GM21737 (cell line): ENCODE data around the gene KIR2DL4.
"Not testable (repeated sequence)": the region's sequence is repeated elsewhere in the genome, so short reads cannot be mapped to it uniquely, and the experiment has no call there.

Source experiments
- ATAC-seq: cut with Tn5 transposase; IDR thresholded peaks from one replicate; pipeline ENCODE4 v1.9.1; 2021; ENCODE audit warnings: mild to moderate bottlenecking, moderate library complexity; ENCODE audit not compliant: unreplicated experiment

The KIR2DL4 gene

GRCh38 chr19:54804101-54804500 is 691 bp downstream of the KIR2DL4 start:
- no peak for ATAC-seq

GRCh38 chr19:54804571-54804970 is 1.2 kb downstream of the KIR2DL4 start:
- no peak for ATAC-seq

DNA sequence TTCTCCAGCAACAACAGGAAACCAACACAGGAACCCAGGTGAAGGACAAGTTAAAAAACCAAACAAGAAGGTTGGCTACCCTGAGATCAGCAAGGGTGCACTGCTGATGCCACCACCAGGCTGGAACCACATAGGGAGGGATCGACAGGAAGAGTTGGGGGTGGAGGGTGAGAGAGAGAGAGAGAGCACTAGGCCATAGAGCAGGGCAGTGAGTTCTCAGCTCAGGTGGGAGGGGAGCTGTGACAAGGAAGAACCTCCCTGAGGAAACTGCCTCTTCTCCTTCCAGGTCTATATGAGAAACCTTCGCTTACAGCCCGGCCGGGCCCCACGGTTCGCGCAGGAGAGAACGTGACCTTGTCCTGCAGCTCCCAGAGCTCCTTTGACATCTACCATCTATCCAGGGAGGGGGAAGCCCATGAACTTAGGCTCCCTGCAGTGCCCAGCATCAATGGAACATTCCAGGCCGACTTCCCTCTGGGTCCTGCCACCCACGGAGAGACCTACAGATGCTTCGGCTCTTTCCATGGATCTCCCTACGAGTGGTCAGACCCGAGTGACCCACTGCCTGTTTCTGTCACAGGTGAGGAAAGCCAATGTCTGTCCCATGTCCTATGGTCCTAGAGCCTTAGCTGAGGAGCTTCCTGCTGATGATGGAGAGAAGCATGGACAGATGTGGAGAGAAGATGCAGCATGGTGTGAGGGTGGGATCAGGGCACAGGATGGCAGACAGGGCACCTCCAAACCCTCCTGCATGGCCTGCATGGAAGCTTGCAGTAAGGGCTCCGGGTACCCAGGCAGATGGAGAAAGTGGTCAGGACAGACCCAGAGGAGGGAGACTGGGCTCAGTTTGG is 2.5 kb downstream of the KIR2DL4 start:
- no peak for ATAC-seq

DNA sequence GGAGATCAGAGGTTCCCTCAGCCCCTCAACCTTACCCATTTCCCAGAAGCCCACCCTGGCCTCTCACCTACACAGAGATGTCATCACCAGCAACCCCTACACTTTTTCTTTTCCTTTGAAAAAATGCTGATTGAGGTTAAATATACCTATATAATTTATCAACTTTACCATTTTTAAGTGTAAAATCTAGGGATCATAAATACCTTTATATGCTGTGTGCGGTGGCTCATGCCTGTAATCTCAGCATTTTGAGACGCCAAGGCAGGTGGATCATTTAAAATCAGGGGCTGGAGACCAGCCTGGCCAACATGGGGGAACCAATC is 3.1 kb downstream of the KIR2DL4 start:
- ATAC-seq, result no peak

- not testable (repeated sequence) for ATAC-seq
Observed at GRCh38 chr19:54814571-54814970, 11.2 kb downstream of the KIR2DL4 start.

- ATAC-seq, result not testable (repeated sequence)
Observed at GRCh38 chr19:54816251-54816650, 12.8 kb downstream of the KIR2DL4 start, which contains the start of gene KIR3DL1. KIR3DL1 (plus strand) TSS chr19:54816468.

DNA sequence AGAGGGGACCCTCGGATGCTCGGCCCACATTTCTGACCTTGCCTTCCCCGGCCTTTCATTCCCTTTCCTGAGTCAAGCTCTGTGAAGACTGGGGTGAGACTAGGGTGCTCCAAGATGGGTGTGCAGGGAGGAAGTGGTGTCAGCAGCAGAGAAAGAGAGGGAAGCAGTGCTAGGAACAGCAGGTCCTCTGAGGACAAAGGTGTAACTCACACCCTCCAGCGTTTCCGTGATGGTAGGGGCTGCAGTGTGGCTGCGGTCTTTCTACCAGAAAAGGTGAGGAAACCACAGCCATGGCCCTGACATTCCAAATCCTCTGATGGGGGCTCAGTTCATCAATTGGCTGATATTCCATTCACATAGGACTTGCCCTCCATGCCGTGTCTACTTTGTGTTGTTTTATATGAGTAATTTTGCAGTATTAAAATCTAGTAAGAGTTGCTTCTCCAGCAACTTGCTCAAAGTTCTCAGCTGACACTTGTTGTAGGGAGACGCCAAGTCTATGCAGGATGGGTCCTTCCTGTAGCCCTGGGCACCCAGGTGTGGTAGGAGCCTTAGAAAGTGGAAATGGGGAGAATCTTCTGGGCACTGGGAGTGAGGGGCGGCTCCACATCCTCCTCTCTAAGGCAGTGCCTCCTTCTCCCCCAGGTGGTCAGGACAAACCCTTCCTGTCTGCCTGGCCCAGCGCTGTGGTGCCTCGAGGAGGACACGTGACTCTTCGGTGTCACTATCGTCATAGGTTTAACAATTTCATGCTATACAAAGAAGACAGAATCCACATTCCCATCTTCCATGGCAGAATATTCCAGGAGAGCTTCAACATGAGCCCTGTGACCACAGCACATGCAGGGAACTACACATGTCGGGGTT is 14.5 kb downstream of the KIR2DL4 start:
- ATAC-seq, result no peak

- ATAC-seq, result not testable (repeated sequence)
Observed at GRCh38 chr19:54824416-54824815, 21.0 kb downstream of the KIR2DL4 start.

DNA sequence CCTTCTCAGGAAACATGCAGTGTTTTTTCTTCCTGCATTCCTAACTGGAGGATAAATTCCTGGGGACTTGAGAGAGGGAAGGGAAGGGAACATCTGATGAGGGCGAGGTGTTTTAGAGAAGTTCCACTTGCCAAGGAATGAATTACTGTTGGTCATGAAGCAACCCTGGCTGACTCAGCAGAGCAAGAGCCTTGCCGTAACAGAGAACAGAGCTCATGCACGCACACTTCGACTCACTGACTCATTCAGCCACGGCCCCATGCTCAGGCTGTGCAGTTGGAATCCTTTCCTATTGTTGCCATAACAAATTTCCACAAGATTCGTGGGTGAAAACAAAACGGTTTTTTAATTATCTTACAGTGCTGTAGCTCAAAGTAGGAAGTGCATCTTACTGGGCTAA is 21.9 kb downstream of the KIR2DL4 start:
- not testable (repeated sequence) for ATAC-seq

- ATAC-seq, result not testable (repeated sequence)
Observed at GRCh38 chr19:54828064-54828463, 24.7 kb downstream of the KIR2DL4 start.

GRCh38 chr19:54832496-54832895 is 29.1 kb downstream of the KIR2DL4 start, which contains the start of gene KIR2DS4:
KIR2DS4 (plus strand) TSS chr19:54832676.
- ATAC-seq, result not testable (repeated sequence)

GRCh38 chr19:54835126-54835525 is 31.7 kb downstream of the KIR2DL4 start:
- not testable (repeated sequence) for ATAC-seq

DNA sequence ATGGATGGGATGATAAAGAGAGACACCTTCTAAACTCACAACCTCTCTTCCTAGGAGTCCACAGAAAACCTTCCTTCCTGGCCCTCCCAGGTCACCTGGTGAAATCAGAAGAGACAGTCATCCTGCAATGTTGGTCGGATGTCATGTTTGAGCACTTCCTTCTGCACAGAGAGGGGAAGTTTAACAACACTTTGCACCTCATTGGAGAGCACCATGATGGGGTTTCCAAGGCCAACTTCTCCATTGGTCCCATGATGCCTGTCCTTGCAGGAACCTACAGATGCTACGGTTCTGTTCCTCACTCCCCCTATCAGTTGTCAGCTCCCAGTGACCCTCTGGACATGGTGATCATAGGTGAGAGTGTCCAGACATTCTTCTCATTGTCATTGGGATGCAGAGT is 34.1 kb downstream of the KIR2DL4 start:
- ATAC-seq, result not testable (repeated sequence)

- not testable (repeated sequence) for ATAC-seq
Observed at GRCh38 chr19:54843171-54843570, 39.8 kb downstream of the KIR2DL4 start.

DNA sequence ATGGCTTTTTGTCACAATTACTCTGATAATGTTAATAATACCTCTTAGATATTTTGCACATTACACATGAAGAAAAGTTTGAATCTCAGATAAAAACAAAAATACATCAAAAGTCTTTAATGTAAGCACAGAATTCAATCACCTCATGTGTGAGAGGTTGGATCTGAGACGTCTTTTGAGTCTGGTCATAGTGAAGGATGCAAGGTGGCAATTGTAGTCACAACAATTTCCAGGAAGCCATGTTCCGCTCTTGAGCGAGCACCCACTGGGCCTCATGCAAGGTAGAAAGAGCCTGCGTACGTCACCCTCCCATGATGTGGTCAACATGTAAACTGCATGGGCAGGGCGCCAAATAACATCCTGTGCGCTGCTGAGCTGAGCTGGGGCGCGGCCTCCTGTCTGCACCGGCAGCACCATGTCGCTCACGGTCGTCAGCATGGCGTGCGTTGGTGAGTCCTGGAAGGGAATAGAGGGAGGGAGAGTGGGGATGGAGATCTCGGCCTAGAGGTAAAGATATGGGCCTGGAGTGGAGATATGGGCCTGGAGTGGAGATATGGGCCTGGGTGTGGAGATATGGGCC is 46.7 kb downstream of the KIR2DL4 start, which contains the start of gene KIR3DL2:
Gene KIR3DL2 (plus strand): TSS at position 383 of the 580 bp plus-strand sequence. CDS start 33 bp downstream, at position 416.
- not testable (repeated sequence) for ATAC-seq

DNA sequence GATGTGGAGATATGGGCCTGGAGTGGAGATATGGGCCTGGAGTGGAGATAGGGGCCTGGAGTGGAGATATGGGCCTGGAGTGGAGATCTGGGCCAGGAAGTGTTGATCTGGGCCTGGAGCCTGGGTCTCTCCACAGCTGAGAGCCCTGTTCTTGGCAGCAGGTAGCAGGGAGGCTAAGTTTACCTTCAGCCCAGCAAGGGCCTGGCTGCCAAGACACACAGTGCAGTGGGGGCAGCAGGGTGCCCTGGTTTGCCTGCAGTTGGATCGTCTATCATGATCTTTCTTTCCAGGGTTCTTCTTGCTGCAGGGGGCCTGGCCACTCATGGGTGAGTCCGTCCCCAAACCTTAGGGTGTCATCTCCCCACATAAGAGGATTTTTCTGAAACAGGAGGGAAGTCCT is 47.5 kb downstream of the KIR2DL4 start:
- ATAC-seq, result no peak

GRCh38 chr19:54851353-54851752 is 47.9 kb downstream of the KIR2DL4 start:
- ATAC-seq, result no peak

- ATAC-seq, result not testable (repeated sequence)
Observed at GRCh38 chr19:54855241-54855640, 51.8 kb downstream of the KIR2DL4 start.

GRCh38 chr19:54858476-54858875 is 55.1 kb downstream of the KIR2DL4 start:
- ATAC-seq, result not testable (repeated sequence)

DNA sequence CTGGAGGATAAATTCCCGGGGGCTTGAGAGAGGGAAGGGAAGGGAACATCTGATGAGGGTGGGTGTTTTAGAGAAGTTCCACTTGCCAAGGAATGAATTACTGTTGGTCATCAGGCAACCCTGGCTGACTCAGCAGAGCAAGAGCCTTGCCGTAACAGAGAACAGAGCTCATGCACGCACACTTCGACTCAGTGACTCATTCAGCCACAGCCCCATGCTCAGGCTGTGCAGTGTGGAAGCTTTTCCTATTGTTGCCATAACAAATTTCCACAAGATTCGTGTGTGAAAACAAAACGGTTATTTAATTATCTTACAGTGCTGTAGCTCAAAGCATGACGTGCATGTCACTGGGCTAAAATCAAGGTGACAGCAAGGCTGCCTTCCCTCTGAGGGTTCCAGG is 56.0 kb downstream of the KIR2DL4 start:
- not testable (repeated sequence) for ATAC-seq

- ATAC-seq, result not testable (repeated sequence)
Observed at GRCh38 chr19:54863459-54863858, 60.0 kb downstream of the KIR2DL4 start.
